ENCODE measurements around the gene CADM2.
"Not testable (repeated sequence)": the region's sequence is repeated elsewhere in the genome, so short reads cannot be mapped to it uniquely, and the experiment has no call there.

GRCh38 chr3:85132864-85133263, 174.1 kb downstream of the CADM2 start:
- TF ChIP-seq ZNF580 (tag by site-specific recombination; IDR thresholded peaks at IDR 0.05); CTCF (tag by site-specific recombination; IDR thresholded peaks at IDR 0.05); ZNF274 (IDR thresholded peaks at IDR 0.05; ENCODE audit: low read length); ZNF274 (tag by site-specific recombination; IDR thresholded peaks at IDR 0.05; ENCODE audit: borderline replicate concordance); HOXA7 (CRISPR knock-in tag; IDR thresholded peaks at IDR 0.05; ENCODE audit: borderline replicate concordance): not testable (repeated sequence)
